ENCODE data around the gene SCP2.

SCP2 gene

GRCh38 chr1:53046930-53047329, 119.9 kb downstream of the SCP2 start:
- DNase-seq: peak; percentile 96

GRCh38 chr1:53047737-53048736, 121.0 kb downstream of the SCP2 start:
- peak; percentile 93 for DNase-seq

DNA sequence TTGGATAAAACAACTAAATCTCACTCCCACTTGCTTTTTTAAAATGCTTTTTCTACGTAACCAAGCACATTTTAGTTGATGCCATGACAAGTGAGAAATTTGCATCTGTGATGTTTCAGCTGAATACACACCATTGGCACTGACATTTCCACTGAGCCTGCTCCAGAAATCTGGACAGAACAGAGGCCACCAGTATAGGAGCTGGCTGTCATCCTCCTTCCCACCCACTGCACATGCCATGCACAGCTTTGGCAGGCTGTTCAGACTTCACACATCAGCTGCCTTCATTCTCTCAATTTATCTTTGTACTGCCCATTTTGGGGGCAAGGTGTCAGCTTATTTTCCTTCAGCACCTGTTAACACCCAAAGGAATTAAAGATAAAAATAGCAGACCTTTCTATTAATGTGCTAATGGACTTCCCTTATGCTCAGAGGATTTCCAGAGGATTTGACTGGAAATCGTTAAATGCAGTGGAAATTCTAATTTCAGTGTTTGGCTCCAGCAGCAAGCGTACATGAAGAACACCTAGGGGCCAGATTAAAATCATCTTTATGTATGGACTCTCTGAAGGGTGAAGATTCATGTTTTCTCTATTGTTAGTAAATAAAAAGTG, 122.0 kb downstream of the SCP2 start:
- DNase-seq: no peak

DNA sequence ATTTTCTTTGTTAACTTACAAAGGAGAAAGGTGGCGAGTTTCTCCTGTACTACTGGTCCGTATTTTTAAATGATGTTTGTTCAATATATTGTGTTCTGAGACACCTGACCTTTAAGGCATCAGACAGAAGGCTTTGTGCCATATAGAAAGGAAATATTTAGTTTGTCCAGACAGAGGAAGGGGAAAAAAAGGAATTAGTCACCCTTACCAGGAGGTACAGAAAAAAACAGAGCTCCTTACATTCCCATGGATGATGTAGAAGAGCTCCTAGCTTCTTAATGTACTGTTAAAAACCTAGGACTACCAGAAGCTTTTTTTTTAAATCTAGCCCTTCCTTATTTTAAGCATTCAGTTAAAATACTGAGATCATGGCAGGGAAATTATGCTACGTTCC, 122.5 kb downstream of the SCP2 start:
- DNase-seq: no peak

- no peak for DNase-seq
Observed at GRCh38 chr1:53050310-53050709, 123.2 kb downstream of the SCP2 start.

GRCh38 chr1:53051676-53052075, 124.6 kb downstream of the SCP2 start:
- DNase-seq: no peak

DNA sequence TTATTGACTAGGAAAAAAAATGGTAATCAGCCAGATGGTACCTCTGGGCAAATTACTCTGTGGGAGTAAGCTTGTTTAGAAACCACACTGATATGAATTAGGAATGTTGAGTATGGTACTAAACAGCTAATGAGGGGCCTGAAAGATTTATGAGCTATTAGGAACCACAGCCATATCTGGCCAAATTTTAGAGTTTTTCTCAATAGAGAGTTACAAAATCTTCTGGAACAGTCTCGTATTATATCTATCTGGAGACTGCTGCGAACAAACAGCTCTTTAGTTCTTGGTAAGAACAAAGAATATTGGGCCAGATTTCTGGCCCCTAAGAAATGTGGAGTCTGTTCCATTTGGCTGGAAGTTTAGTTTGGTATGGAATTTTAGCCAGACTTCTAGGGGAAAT, 130.1 kb downstream of the SCP2 start:
- no peak for DNase-seq

- no peak for DNase-seq
Observed at GRCh38 chr1:53060579-53060978, 133.5 kb downstream of the SCP2 start.

DNA sequence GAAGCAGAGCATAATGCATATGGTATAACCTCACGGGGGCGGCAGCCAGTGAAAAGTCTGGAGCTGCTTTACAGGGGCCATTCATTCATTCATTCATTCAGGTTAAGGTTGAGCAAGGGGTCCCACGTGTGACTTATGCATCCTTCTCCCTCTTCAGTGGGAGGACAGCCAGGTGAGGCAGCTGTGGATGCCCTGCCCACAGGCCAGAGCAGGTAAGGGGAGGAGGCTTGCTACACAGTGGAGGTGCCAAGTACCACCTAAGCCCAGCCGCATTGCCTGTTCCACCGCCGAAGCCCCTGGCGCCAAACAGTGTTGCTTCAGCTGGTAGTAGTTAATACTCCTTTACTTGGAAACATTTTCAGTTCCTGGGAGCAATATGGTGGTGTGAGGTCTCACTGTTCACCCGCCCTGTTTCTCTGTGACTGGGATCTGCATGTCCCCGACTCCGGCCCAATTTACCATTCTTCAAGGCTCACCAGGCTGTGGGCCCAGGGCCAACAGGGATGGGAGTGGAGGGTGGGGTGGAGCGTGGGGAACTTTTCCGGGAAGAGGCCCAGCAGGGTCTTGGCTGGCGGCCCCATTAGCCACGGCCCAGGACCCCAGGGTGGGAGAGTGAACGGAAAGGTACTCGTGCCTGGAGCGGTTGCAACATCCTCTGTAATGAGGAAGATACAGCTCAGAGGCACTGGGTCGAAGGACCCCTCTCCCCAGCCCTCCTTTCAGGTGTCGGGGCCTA, 134.2 kb downstream of the SCP2 start:
- no peak for DNase-seq

GRCh38 chr1:53061859-53062707, 135.0 kb downstream of the SCP2 start, which contains the start of gene PODN:
Gene PODN, plus strand, starts transcription at chr1:53062213. Its CDS starts 7,643 bp downstream, at chr1:53069856.
- no peak for DNase-seq

DNA sequence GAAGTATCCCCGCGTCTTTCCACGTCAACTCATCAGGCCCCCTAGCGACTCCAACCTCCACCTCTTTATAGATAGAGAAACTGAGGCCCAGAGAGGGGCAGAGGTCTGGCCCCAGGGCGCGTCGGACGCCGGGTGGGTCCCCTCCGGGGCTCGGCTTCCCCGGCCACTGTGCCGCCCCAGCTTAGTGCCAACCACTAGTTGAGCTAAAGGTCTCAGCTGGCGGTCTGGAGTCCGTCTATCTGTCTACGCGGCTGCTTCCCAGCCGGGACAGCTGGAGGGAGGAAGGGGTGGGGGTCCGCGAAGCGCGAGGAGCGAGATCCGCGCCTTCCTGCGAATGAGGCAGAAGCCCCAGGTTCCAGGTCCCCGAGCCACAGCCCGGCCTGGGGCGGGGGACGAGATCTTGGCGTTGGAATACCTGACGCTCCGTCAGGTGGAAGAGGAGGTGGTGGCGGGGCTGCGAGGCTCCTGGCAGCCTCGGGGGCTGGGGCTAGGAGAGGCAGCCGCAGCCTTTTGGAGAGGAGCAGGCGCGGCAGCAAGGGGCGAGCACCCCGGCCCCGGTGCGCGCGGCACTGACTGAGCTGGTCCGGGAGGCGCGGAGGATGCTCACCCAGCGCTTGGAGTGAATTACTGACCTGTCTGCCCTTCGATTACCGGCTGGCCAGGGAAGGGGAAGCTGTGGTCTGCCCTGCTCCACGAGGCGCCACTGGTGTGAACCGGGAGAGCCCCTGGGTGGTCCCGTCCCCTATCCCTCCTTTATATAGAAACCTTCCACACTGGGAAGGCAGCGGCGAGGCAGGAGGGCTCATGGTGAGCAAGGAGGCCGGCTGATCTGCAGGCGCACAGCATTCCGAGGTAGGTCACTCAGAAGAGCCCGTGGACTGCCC, 135.9 kb downstream of the SCP2 start:
- no peak for DNase-seq

- DNase-seq: no peak
Observed at GRCh38 chr1:53063744-53064515, 136.9 kb downstream of the SCP2 start.

DNA sequence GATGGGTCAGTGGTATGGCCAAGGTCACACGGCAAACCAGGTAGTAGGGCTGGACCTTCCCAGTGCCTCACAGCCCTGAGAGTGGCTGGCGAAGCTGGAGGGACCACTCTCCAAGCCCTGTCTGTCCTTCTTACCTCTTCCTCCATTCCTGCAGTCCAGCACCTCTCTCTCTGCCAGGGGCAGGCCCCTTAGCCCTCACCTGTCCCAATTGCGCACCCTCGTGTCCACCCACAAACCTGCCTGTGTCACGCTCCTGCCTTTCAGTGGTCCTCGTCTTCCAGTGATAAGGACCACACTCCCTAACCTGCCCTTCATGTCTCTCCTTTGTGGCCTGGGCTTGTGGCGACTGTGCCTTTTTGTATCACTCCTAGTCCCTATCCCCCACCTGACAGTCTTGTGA, 138.3 kb downstream of the SCP2 start:
- no peak for DNase-seq

DNA sequence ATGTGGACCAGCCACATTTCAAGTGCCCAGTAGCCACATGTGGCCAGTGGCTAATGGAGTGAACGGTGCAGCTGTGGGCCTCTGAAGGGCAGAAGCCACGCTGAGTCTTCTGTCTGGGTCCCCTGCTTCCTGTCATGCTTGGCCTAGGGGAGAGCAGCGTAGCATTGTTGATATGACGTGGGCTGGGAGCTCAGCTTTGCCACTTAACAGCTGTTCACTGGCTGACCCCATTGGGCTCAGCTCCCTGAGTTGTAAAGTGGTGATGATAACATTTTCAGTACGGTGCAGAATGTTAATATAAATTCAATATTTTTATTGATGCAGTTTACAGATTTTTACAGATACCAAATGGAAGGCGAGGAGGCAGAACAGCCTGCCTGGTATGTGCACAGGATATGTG, 139.4 kb downstream of the SCP2 start:
- no peak for DNase-seq

GRCh38 chr1:53066891-53067738, 140.0 kb downstream of the SCP2 start:
- no peak for DNase-seq

- DNase-seq: no peak
Observed at GRCh38 chr1:53067886-53068285, 140.8 kb downstream of the SCP2 start.

DNA sequence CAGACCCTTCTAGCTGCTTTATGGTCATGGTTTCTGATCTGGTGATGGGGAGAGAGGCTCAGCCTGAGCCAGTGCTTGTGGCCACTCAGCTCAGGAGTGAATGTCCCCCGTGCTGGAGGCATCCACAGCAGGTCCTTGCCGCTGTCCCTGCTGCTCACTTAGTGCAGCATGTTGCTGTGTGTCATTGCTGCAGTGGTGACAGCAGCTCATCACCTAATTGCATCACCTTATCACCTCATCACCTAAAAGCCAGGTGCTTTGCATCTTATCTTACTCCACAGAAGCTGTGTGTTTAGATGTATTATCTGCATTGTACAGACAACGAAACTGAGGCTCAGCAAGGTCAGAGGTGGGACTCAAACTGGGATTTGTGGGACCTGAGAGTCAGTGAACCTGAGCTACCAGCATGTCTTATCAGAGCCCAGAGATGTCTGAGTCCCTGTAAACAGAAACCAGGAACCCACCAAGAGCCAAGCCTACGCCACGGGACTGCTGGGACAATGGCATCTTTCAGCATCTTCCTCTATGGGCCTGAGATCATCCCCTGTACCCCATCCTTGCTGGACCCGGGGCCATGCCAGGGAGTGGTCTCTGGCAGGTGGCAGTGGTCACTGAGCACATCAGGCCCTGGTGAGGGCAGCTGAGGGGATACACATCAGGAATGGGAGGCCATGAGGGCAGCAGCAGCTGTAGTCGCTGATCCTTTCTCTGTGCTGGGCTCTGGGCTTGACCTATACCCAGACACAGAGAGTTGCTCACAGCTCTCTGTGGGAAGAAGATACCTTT, 141.4 kb downstream of the SCP2 start:
- DNase-seq: no peak

GRCh38 chr1:53069265-53069662, 142.2 kb downstream of the SCP2 start:
- DNase-seq: no peak
